ENCODE measurements around the gene IREB2.

GRCh38 chr15:78396976-78397375 is 41.0 kb upstream of the IREB2 start:
- TF ChIP-seq CTCF (conservative IDR thresholded peaks at IDR 0.05; ENCODE audit: low read depth in 2 of 2) (peak; percentile 60 to 72), STAT1 (IDR thresholded peaks at IDR 0.05; ENCODE audit: unreplicated experiment) (no peak), ZNF114 (CRISPR knock-in tag; IDR thresholded peaks at IDR 0.05) (no peak), POLR2AphosphoS5 (IDR thresholded peaks at IDR 0.05; ENCODE audit: low read depth) (no peak), ETS1 (IDR thresholded peaks at IDR 0.05) (no peak), EZH2 (IDR thresholded peaks at IDR 0.05; ENCODE audit: low read depth, unreplicated experiment) (no peak), JUNB (IDR thresholded peaks at IDR 0.05; ENCODE audit: unreplicated experiment) (no peak), REST (IDR thresholded peaks at IDR 0.05; ENCODE audit: unreplicated experiment) (no peak), CREB1 (CRISPR knock-in tag; IDR thresholded peaks at IDR 0.05; ENCODE audit: low read depth) (no peak), EZH2phosphoT487 (IDR thresholded peaks at IDR 0.05; ENCODE audit: unreplicated experiment) (no peak)

Data from GM23338 (cell line).